OCI-LY7 (cell line): ENCODE data around the gene BRSK1. TPM values are rescaled to one million over a fixed set of nuclear protein-coding genes. Genes with fewer than 3 reads are reported as not detected.

ENCODE experiments used
- BruUV-seq: library from RNA; stranded (reverse); fragments of 400-500 nt; replicated peaks from 2 replicates; lab custom pipeline; 2021; lab: Mats Ljungman, UMichigan
- CTCF ChIA-PET: fragments of 300-600 bp; sonication (Branson Sonifier 250); formaldehyde crosslinking; loops from one replicate; lab custom pipeline; 2022; ENCODE audit warnings: antibody characterized with exemption; ENCODE audit not compliant: unreplicated experiment; lab: Charles Lee
- POLR2A ChIA-PET: fragments of 300-600 bp; sonication (Branson Sonifier 250); formaldehyde crosslinking; loops from one replicate; lab custom pipeline; 2022; ENCODE audit warnings: antibody characterized with exemption; lab: Charles Lee
- DNase-seq: peaks from one replicate; pipeline ENCODE4 v3.0.0-alpha.2; 2015; ENCODE audit warnings: low spot score
- H2AFZ ChIP-seq: fragments of 200-600 bp; sonication (generic), shearing (Covaris generic); 2 replicates; pipeline ENCODE4 v1.6.1; 2014; ENCODE audit warnings: mild to moderate bottlenecking, antibody characterized with exemption, low read length, moderate library complexity
- H3K27ac ChIP-seq: fragments of 200-600 bp; sonication (generic); 2 replicates; pipeline ENCODE4 v1.5.1; 2014; ENCODE audit warnings: mixed run types, low read depth, mild to moderate bottlenecking, moderate library complexity, low read length, inconsistent platforms; ENCODE audit not compliant: poor library complexity, severe bottlenecking
- H3K36me3 ChIP-seq: fragments of 200-600 bp; sonication (generic); 2 replicates; pipeline ENCODE4 v1.6.1; 2014; ENCODE audit warnings: mild to moderate bottlenecking, antibody characterized with exemption, low read length, moderate library complexity, mixed read lengths; ENCODE audit not compliant: insufficient read depth
- H3K4me1 ChIP-seq: fragments of 200-600 bp; sonication (generic); 2 replicates; pipeline ENCODE4 v1.5.1; 2014; ENCODE audit warnings: mild to moderate bottlenecking, low read length; ENCODE audit not compliant: insufficient read depth, poor library complexity, severe bottlenecking
- H3K4me2 ChIP-seq: fragments of 200-600 bp; sonication (generic); 2 replicates; pipeline ENCODE4 v1.6.1; 2014; ENCODE audit warnings: mild to moderate bottlenecking, low read length
- H3K4me3 ChIP-seq: fragments of 200-600 bp; sonication (generic); 2 replicates; pipeline ENCODE4 v1.5.1; 2014; ENCODE audit warnings: mild to moderate bottlenecking, low read depth, low read length; ENCODE audit not compliant: poor library complexity, severe bottlenecking
- H3K79me2 ChIP-seq: fragments of 200-600 bp; sonication (generic); 2 replicates; pipeline ENCODE4 v1.6.1; 2016; ENCODE audit warnings: low read depth, mild to moderate bottlenecking, low read length, moderate library complexity, mixed read lengths; ENCODE audit not compliant: insufficient read depth
- H3K9me2 ChIP-seq: fragments of 200-600 bp; sonication (generic); 2 replicates; pipeline ENCODE4 v1.6.1; 2016; ENCODE audit warnings: mild to moderate bottlenecking, low read length, mixed read lengths; ENCODE audit not compliant: insufficient read depth
- H3K9me3 ChIP-seq: fragments of 200-600 bp; sonication (generic); 2 replicates; pipeline ENCODE4 v1.6.1; 2014; ENCODE audit warnings: mild to moderate bottlenecking, mixed run types, low read length, mixed read lengths
- H4K20me1 ChIP-seq: fragments of 200-600 bp; sonication (generic); 2 replicates; pipeline ENCODE4 v1.6.1; 2014; ENCODE audit warnings: mild to moderate bottlenecking, antibody characterized with exemption, low read length, moderate library complexity, mixed read lengths; ENCODE audit not compliant: insufficient read depth
- CTCF ChIP-seq: fragments of 200-600 bp; sonication (generic); conservative IDR thresholded peaks from 2 replicates; pipeline ENCODE4 v1.5.1; 2014; ENCODE audit warnings: mild to moderate bottlenecking, antibody characterized with exemption, low read length, moderate library complexity, mixed read lengths
- EZH2phosphoT487 ChIP-seq: fragments of 200-600 bp; sonication (generic); IDR thresholded peaks from 2 replicates; pipeline ENCODE4 v1.6.1; 2018; ENCODE audit warnings: low read depth, borderline replicate concordance, mild to moderate bottlenecking, mixed run types, antibody characterized with exemption, low read length, moderate library complexity, mixed read lengths
- intact Hi-C: fragments of 100-400 bp; cut with micrococcal nuclease; formaldehyde crosslinking; loops from one replicate; pipeline ENCODE4 v1.10.0; 2022; ENCODE audit not compliant: unreplicated experiment
- total RNA-seq, 2 experiments: library from RNA; depleted of rRNA in 1 of 2; stranded (reverse); fragments of >200 nt in 1 of 2; shearing (Covaris generic) in 1 of 2; gene quantifications; 2 replicates each; pipeline ENCODE4 v1.2.3, GENCODE V29; 2014 to 2022

Gene BRSK1
- total RNA-seq, 2 experiments from 2014 or later: 16.1 to 23.9 TPM

DNA sequence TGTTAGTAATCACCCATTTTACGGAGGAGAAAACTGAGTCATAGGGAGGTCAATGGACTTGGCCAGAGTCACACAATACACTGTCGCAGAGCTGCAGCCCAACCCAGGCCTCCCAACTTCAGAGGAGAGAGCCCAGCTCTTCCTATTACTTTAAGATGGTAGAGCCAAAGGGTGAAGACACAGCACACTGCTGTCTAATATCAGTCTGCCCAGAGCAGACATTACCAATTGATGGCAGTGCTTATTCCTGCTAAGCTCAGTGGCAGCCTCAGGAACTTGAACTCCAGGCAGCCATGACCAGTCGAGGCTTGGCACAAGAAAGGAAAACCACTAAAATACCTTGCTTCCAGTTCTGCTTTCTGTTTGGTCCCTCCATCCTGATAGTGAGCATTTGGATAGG, 22.9 kb downstream of the BRSK1 start:
- intact Hi-C loops: no loop called here
- no TSS peak for BruUV-seq
- TF ChIP-seq CTCF (no peak), EZH2phosphoT487 (no peak)
- no peak for DNase-seq
- H3K4me2 ChIP-seq: peak overlapping the region; percentile 66
- POLR2A ChIA-PET: interaction anchor here (0.7 kb wide), 3 partner anchors 14 to 55 kb away, joined by 3 to 7 read pairs (median 3); no protein-coding TSS in a partner anchor
- peaks cover 44% of the 10 kb centered on the region for H3K36me3 ChIP-seq
- no peaks in the 10 kb centered on the region for H4K20me1 ChIP-seq
- no peak overlapping the region for H3K4me3 ChIP-seq
- H3K27ac ChIP-seq: peak overlapping the region; percentile 92
- CTCF ChIA-PET: interaction anchor here (1.1 kb wide), 1 partner anchor 32 kb away, joined by 3 read pairs; no protein-coding TSS in a partner anchor
- no peaks in the 10 kb centered on the region for H3K9me3 ChIP-seq
- H3K79me2 ChIP-seq: no peaks in the 10 kb centered on the region
- H2AFZ ChIP-seq: no peak overlapping the region
- no peaks in the 10 kb centered on the region for H3K9me2 ChIP-seq
- peaks cover 68% of the 10 kb centered on the region for H3K4me1 ChIP-seq

DNA sequence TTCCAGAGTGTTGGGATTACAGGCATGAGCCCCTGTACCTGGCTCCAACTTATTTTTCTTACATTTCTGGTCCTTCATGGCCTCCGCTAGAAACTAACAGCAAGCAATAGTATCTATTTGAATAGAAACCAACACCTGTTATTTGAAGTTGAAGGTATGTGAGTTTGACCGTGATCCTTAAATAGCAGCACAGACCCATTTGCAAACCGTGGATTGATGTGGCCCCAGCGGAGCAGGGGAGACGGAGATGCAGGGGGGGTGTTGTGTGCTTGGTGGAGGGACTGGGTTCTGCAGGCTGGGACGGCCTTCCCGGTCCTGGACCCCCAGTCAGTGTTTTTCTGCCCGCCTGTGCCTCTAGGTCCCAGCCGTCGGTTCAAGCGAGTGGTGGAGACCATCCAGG, 24.5 kb downstream of the BRSK1 start:
- peak overlapping the region; percentile 92 for H3K27ac ChIP-seq
- H2AFZ ChIP-seq: peak overlapping the region; percentile 24; the same call in 1 of the 2 replicates
- H3K36me3 ChIP-seq: peaks cover 40% of the 10 kb centered on the region
- H3K9me2 ChIP-seq: no peaks in the 10 kb centered on the region
- ChIA-PET POLR2A (interaction anchor here (1.1 kb wide), 1 partner anchor 76 kb away, joined by 3 read pairs; the partner anchor contains the start of gene TMEM238), CTCF (interaction anchor here (1.1 kb wide), 1 partner anchor 31 kb away, joined by 6 read pairs; the partner anchor contains the start of gene KMT5C)
- TF ChIP-seq EZH2phosphoT487: no peak
- TF ChIP-seq CTCF: no peak
- H3K79me2 ChIP-seq: no peaks in the 10 kb centered on the region
- H3K9me3 ChIP-seq: no peaks in the 10 kb centered on the region
- H3K4me3 ChIP-seq: peak overlapping the region; percentile 66
- H4K20me1 ChIP-seq: no peaks in the 10 kb centered on the region
- H3K4me2 ChIP-seq: peak overlapping the region; percentile 66
- H3K4me1 ChIP-seq: peaks cover 59% of the 10 kb centered on the region
- DNase-seq: peak; percentile 88
- intact Hi-C loops: loop anchor here (2.0 kb wide), 1 partner anchor 77 kb away; the partner anchor contains the start of genes RPL28 and TMEM238
- no TSS peak for BruUV-seq

- Histone ChIP-seq H3K27ac (peak overlapping the region; percentile 77), H3K79me2 (no peaks in the 10 kb centered on the region), H2AFZ (no peak overlapping the region), H3K4me1 (peaks cover 59% of the 10 kb centered on the region), H3K36me3 (peaks cover 31% of the 10 kb centered on the region), H3K9me3 (no peaks in the 10 kb centered on the region), H3K4me3 (peak overlapping the region; percentile 64), H3K9me2 (no peaks in the 10 kb centered on the region), H4K20me1 (no peaks in the 10 kb centered on the region), H3K4me2 (peak overlapping the region; percentile 71)
- ChIA-PET CTCF (no interaction called here), POLR2A (interaction anchor here (0.9 to 1.4 kb wide), 2 partner anchors 29 to 30 kb away, joined by 3 read pairs; partner anchors contain the start of genes HSPBP1 and KMT5C)
- no TSS peak for BruUV-seq
- DNase-seq: no peak
- intact Hi-C loops: loop anchor here (2.0 kb wide), 1 partner anchor 75 kb away; the partner anchor contains the start of genes RPL28 and TMEM238
- TF ChIP-seq CTCF: no peak
- TF ChIP-seq EZH2phosphoT487: no peak
Observed at GRCh38 chr19:55309448-55309847, 25.7 kb downstream of the BRSK1 start.
